Esophagus muscularis mucosa (tissue), 4 donors: ENCODE measurements around the gene SMPD3. TPM values are rescaled to one million over a fixed set of nuclear protein-coding genes. Genes with fewer than 3 reads are reported as not detected.

Experiments
- DNase-seq: peaks from one replicate; pipeline ENCODE4 v3.0.0-alpha.2; 2017; ENCODE audit errors: extremely low spot score
- H3K27ac ChIP-seq, 4 donors: fragments of 200-600 bp; sonication (generic); replicated peaks in 1 of 4; 1 replicate in 3 of 4; 2 replicates in 1 of 4; pipeline ENCODE4 v1.5.1; 2016 to 2019; ENCODE audit warnings: mild to moderate bottlenecking in 1 of 4
- H3K27me3 ChIP-seq, 4 donors: fragments of 200-600 bp; sonication (generic); one replicate each; pipeline versions ENCODE4 v1.5.1 to v1.6.0; 2016 to 2019
- H3K36me3 ChIP-seq, 4 donors: fragments of 200-600 bp; sonication (generic); one replicate each; pipeline ENCODE4 v1.5.1; 2016 to 2019
- H3K4me1 ChIP-seq, 4 donors: fragments of 200-600 bp; sonication (generic); one replicate each; pipeline ENCODE4 v1.5.1; 2016 to 2019
- H3K4me3 ChIP-seq, 4 donors: fragments of 200-600 bp; sonication (generic); 1 replicate in 2 of 4; 2 replicates in 2 of 4; pipeline ENCODE4 v1.5.1; 2016 to 2019; ENCODE audit warnings: mild to moderate bottlenecking in 4 of 4, moderate library complexity in 1 of 4
- H3K9me3 ChIP-seq, 4 donors: fragments of 200-600 bp; sonication (generic); 1 replicate in 3 of 4; 2 replicates in 1 of 4; pipeline ENCODE4 v1.5.1; 2016 to 2019
- CTCF ChIP-seq, 3 experiments: fragments of 200-600 bp in 2 of 3; fragments of 450-650 bp in 1 of 3; sonication (generic) in 2 of 3; IDR thresholded peaks; one replicate each; pipeline ENCODE4 v1.5.1; 2017 to 2019; ENCODE audit warnings: antibody characterized with exemption in 3 of 3, mild to moderate bottlenecking in 2 of 3, moderate library complexity in 1 of 3
- EP300 ChIP-seq: sonication (generic); formaldehyde crosslinking; IDR thresholded peaks from one replicate; pipeline ENCODE4 v1.6.1; 2017; ENCODE audit warnings: antibody characterized with exemption
- POLR2A ChIP-seq: fragments of 450-650 bp; IDR thresholded peaks from one replicate; pipeline ENCODE4 v1.6.1; 2017; ENCODE audit warnings: antibody characterized with exemption, moderate library complexity, mild to moderate bottlenecking, low read depth
- POLR2AphosphoS5 ChIP-seq, 2 donors: sonication (generic); formaldehyde crosslinking; IDR thresholded peaks; one replicate each; pipeline ENCODE4 v1.6.1; 2017; ENCODE audit warnings: antibody characterized with exemption in 2 of 2
- WGBS: methylation state at CpG from one replicate; pipeline ENCODE4 v1.1.5; 2018; 5-methylcytosine and 5-hydroxymethylcytosine counted together
- intact Hi-C: fragments of 100-400 bp; cut with DNase I; formaldehyde crosslinking; loops from one replicate; pipeline ENCODE4 v1.15.1; 2023
- total RNA-seq, 4 donors: library from RNA; depleted of rRNA; stranded (reverse); fragments of >200 nt; gene quantifications; one replicate each; pipeline versions ENCODE4 v1.1.0 to v1.2.1, GENCODE V29; 2016

The SMPD3 gene
- total RNA-seq, 4 donors from 2014 or later: 0.32 to 0.92 (median 0.54) TPM

GRCh38 chr16:68381363-68381724 lies 67.0 kb downstream of the SMPD3 start:
- no peaks in the 10 kb centered on the region for H3K4me1 ChIP-seq
- H3K4me3 ChIP-seq: no peak overlapping the region
- H3K27ac ChIP-seq: no peak overlapping the region
- no peak for DNase-seq
- H3K36me3 ChIP-seq: no peaks in the 10 kb centered on the region
- intact Hi-C loops: no loop called here
- H3K27me3 ChIP-seq: no peaks in the 10 kb centered on the region
- H3K9me3 ChIP-seq: no peaks in the 10 kb centered on the region
- TF ChIP-seq POLR2A (no peak), EP300 (no peak), CTCF (IDR thresholded peaks at IDR 0.05) (no peak), POLR2AphosphoS5 (IDR thresholded peaks at IDR 0.05) (no peak)
- WGBS: 84% methylated on average over 7 of the region's 7 CpGs

GRCh38 chr16:68380676-68381362 lies 67.5 kb downstream of the SMPD3 start:
- 77% methylated on average over 9 of the region's 10 CpGs for WGBS
- Histone ChIP-seq H3K4me1 (no peaks in the 10 kb centered on the region), H3K27me3 (no peaks in the 10 kb centered on the region), H3K27ac (no peak overlapping the region), H3K9me3 (no peaks in the 10 kb centered on the region), H3K4me3 (no peak overlapping the region), H3K36me3 (no peaks in the 10 kb centered on the region)
- no peak for DNase-seq
- intact Hi-C loops: no loop called here
- no peak for TF ChIP-seq POLR2A
- no peak for TF ChIP-seq CTCF (IDR thresholded peaks at IDR 0.05)
- TF ChIP-seq EP300: no peak
- TF ChIP-seq POLR2AphosphoS5 (IDR thresholded peaks at IDR 0.05): no peak

- H3K36me3 ChIP-seq: no peaks in the 10 kb centered on the region
- no peak overlapping the region for H3K27ac ChIP-seq
- H3K27me3 ChIP-seq: no peaks in the 10 kb centered on the region
- no peak for DNase-seq
- no CpG with 5 or more reads among the region's 5 CpGs for WGBS
- no peak overlapping the region for H3K4me3 ChIP-seq
- H3K4me1 ChIP-seq: no peaks in the 10 kb centered on the region
- intact Hi-C loops: no loop called here
- H3K9me3 ChIP-seq: no peaks in the 10 kb centered on the region
- TF ChIP-seq CTCF (IDR thresholded peaks at IDR 0.05): no peak
Measured at GRCh38 chr16:68380348-68380670, 68.0 kb downstream of the SMPD3 start.

- H3K4me1 ChIP-seq: no peaks in the 10 kb centered on the region
- DNase-seq: no peak
- H3K4me3 ChIP-seq: no peak overlapping the region
- H3K27ac ChIP-seq: no peak overlapping the region
- WGBS: 73% methylated on average over 16 of the region's 18 CpGs
- no peaks in the 10 kb centered on the region for H3K9me3 ChIP-seq
- H3K36me3 ChIP-seq: no peaks in the 10 kb centered on the region
- no peak for TF ChIP-seq POLR2A
- no peak for TF ChIP-seq POLR2AphosphoS5 (IDR thresholded peaks at IDR 0.05)
- TF ChIP-seq CTCF (IDR thresholded peaks at IDR 0.05): no peak
- no peak for TF ChIP-seq EP300
- intact Hi-C loops: no loop called here
- no peaks in the 10 kb centered on the region for H3K27me3 ChIP-seq
Measured at GRCh38 chr16:68379472-68380347, 68.6 kb downstream of the SMPD3 start.
